ENCODE results near the gene WDFY3. TPM values are rescaled to one million over a fixed set of nuclear protein-coding genes. Genes with fewer than 3 reads are reported as not detected.
"Not testable (repeated sequence)": the region's sequence is repeated elsewhere in the genome, so short reads cannot be mapped to it uniquely, and the experiment has no call there.

WDFY3 gene
- total RNA-seq, 1 experiment from 2014 or later: 155 TPM

GRCh38 chr4:84691800-84692199 lies 274.7 kb downstream of the WDFY3 start:
- no peaks in the 10 kb centered on the region for H3K27me3 ChIP-seq
- H3K36me3 ChIP-seq: peaks cover 88% of the 10 kb centered on the region
- no peak for DNase-seq
- no peaks in the 10 kb centered on the region for H3K9me3 ChIP-seq (replicated peaks)
- H3K4me1 ChIP-seq: peaks cover 34% of the 10 kb centered on the region
- H3K4me3 ChIP-seq: no peak overlapping the region
- peak overlapping the region; percentile 72 for H3K27ac ChIP-seq

GRCh38 chr4:84691170-84691691 lies 275.3 kb downstream of the WDFY3 start:
- no peaks in the 10 kb centered on the region for H3K27me3 ChIP-seq
- H3K4me1 ChIP-seq: peaks cover 34% of the 10 kb centered on the region
- peak; percentile 64 to 82 for DNase-seq
- H3K27ac ChIP-seq: peak overlapping the region; percentile 72
- H3K9me3 ChIP-seq (replicated peaks): no peaks in the 10 kb centered on the region
- H3K4me3 ChIP-seq: no peak overlapping the region
- peaks cover 88% of the 10 kb centered on the region for H3K36me3 ChIP-seq

GRCh38 chr4:84690481-84690880 lies 276.0 kb downstream of the WDFY3 start:
- H3K9me3 ChIP-seq (replicated peaks): no peaks in the 10 kb centered on the region
- peaks cover 34% of the 10 kb centered on the region for H3K4me1 ChIP-seq
- H3K4me3 ChIP-seq: no peak overlapping the region
- no peak for DNase-seq
- peaks cover 88% of the 10 kb centered on the region for H3K36me3 ChIP-seq
- H3K27me3 ChIP-seq: no peaks in the 10 kb centered on the region
- H3K27ac ChIP-seq: peak overlapping the region; percentile 72

- Histone ChIP-seq H3K27me3 (no peaks in the 10 kb centered on the region), H3K36me3 (peaks cover 86% of the 10 kb centered on the region)
These were observed 277.3 kb downstream of the WDFY3 start for GRCh38 chr4:84689197-84689596.

GRCh38 chr4:84688605-84689004 lies 277.9 kb downstream of the WDFY3 start:
- no peaks in the 10 kb centered on the region for H3K9me3 ChIP-seq (replicated peaks)
- H3K36me3 ChIP-seq: peaks cover 88% of the 10 kb centered on the region
- H3K27ac ChIP-seq: no peak overlapping the region
- no peaks in the 10 kb centered on the region for H3K27me3 ChIP-seq
- H3K4me3 ChIP-seq: no peak overlapping the region
- no peak for DNase-seq
- H3K4me1 ChIP-seq: peaks cover 34% of the 10 kb centered on the region

More at GRCh38 chr4:84689197-84689596, 277.3 kb downstream of the WDFY3 start:
- Histone ChIP-seq H3K9me3 (replicated peaks) (no peaks in the 10 kb centered on the region), H3K27ac (no peak overlapping the region), H3K4me3 (no peak overlapping the region), H3K4me1 (peaks cover 34% of the 10 kb centered on the region)
- no peak for DNase-seq

- H3K4me3 ChIP-seq: no peak overlapping the region
- no peak overlapping the region for H3K27ac ChIP-seq
- peaks cover 96% of the 10 kb centered on the region for H3K36me3 ChIP-seq
- no peaks in the 10 kb centered on the region for H3K9me3 ChIP-seq (replicated peaks)
- peaks cover 21% of the 10 kb centered on the region for H3K4me1 ChIP-seq
- no peak for DNase-seq
- H3K27me3 ChIP-seq: no peaks in the 10 kb centered on the region
These were observed 281.4 kb downstream of the WDFY3 start for GRCh38 chr4:84685105-84685504.

- no peaks in the 10 kb centered on the region for H3K27me3 ChIP-seq
- no peak overlapping the region for H3K27ac ChIP-seq
- H3K4me1 ChIP-seq: peaks cover 14% of the 10 kb centered on the region
- H3K4me3 ChIP-seq: no peak overlapping the region
- no peak for DNase-seq
- H3K36me3 ChIP-seq: peaks cover 95% of the 10 kb centered on the region
- no peaks in the 10 kb centered on the region for H3K9me3 ChIP-seq (replicated peaks)
These were observed 282.1 kb downstream of the WDFY3 start for GRCh38 chr4:84684361-84684760.

- DNase-seq: no peak
- Histone ChIP-seq H3K4me1 (peaks cover 13% of the 10 kb centered on the region), H3K27me3 (no peaks in the 10 kb centered on the region), H3K27ac (no peak overlapping the region), H3K4me3 (no peak overlapping the region), H3K36me3 (peaks cover 95% of the 10 kb centered on the region), H3K9me3 (replicated peaks) (no peaks in the 10 kb centered on the region)
These were observed 283.2 kb downstream of the WDFY3 start for GRCh38 chr4:84683064-84683850.

GRCh38 chr4:84682661-84683060 lies 283.8 kb downstream of the WDFY3 start:
- not testable (repeated sequence) for H3K9me3 ChIP-seq (replicated peaks); H3K4me3 ChIP-seq; H3K27ac ChIP-seq; H3K27me3 ChIP-seq; DNase-seq
- Histone ChIP-seq H3K36me3 (peaks cover 96% of the 10 kb centered on the region), H3K4me1 (peaks cover 13% of the 10 kb centered on the region)

- peaks cover 19% of the 10 kb centered on the region for H3K4me1 ChIP-seq
- H3K27ac ChIP-seq: no peak overlapping the region
- no peak overlapping the region for H3K4me3 ChIP-seq
- no peaks in the 10 kb centered on the region for H3K27me3 ChIP-seq
- H3K9me3 ChIP-seq (replicated peaks): no peaks in the 10 kb centered on the region
- DNase-seq: peak; percentile 26 to 50
- H3K36me3 ChIP-seq: peaks cover 96% of the 10 kb centered on the region
These were observed 284.8 kb downstream of the WDFY3 start for GRCh38 chr4:84681486-84682274.

- H3K4me1 ChIP-seq: peaks cover 20% of the 10 kb centered on the region
These were observed 285.5 kb downstream of the WDFY3 start for GRCh38 chr4:84680956-84681355.

GRCh38 chr4:84678976-84679744 lies 287.3 kb downstream of the WDFY3 start:
- Histone ChIP-seq H3K36me3 (peaks cover 89% of the 10 kb centered on the region), H3K9me3 (replicated peaks) (no peaks in the 10 kb centered on the region), H3K27me3 (no peaks in the 10 kb centered on the region), H3K4me1 (peaks cover 20% of the 10 kb centered on the region), H3K4me3 (no peak overlapping the region), H3K27ac (no peak overlapping the region)
- no peak for DNase-seq

More at GRCh38 chr4:84680956-84681355, 285.5 kb downstream of the WDFY3 start:
- no peak for DNase-seq
- Histone ChIP-seq H3K4me3 (no peak overlapping the region), H3K36me3 (peaks cover 95% of the 10 kb centered on the region), H3K27me3 (no peaks in the 10 kb centered on the region), H3K9me3 (replicated peaks) (no peaks in the 10 kb centered on the region), H3K27ac (no peak overlapping the region)

GRCh38 chr4:84677995-84678394 lies 288.5 kb downstream of the WDFY3 start:
- Histone ChIP-seq H3K4me3 (no peak overlapping the region), H3K27me3 (no peaks in the 10 kb centered on the region), H3K27ac (no peak overlapping the region), H3K4me1 (peaks cover 20% of the 10 kb centered on the region), H3K36me3 (peaks cover 82% of the 10 kb centered on the region), H3K9me3 (replicated peaks) (no peaks in the 10 kb centered on the region)
- no peak for DNase-seq

- DNase-seq: peak; percentile 19 to 58
- Histone ChIP-seq H3K9me3 (replicated peaks) (no peaks in the 10 kb centered on the region), H3K27ac (no peak overlapping the region), H3K4me1 (peaks cover 14% of the 10 kb centered on the region), H3K4me3 (no peak overlapping the region), H3K36me3 (peaks cover 82% of the 10 kb centered on the region), H3K27me3 (no peaks in the 10 kb centered on the region)
These were observed 289.4 kb downstream of the WDFY3 start for GRCh38 chr4:84677093-84677492.

Data from SJCRH30 (cell line).